ENCODE measurements around the gene FADS3.
A peak's percentile ranks its signal among the peaks of the same experiment; 100 is the strongest.
"Not testable (repeated sequence)": the region's sequence is repeated elsewhere in the genome, so short reads cannot be mapped to it uniquely, and the experiment has no call there.

The FADS3 gene

DNA sequence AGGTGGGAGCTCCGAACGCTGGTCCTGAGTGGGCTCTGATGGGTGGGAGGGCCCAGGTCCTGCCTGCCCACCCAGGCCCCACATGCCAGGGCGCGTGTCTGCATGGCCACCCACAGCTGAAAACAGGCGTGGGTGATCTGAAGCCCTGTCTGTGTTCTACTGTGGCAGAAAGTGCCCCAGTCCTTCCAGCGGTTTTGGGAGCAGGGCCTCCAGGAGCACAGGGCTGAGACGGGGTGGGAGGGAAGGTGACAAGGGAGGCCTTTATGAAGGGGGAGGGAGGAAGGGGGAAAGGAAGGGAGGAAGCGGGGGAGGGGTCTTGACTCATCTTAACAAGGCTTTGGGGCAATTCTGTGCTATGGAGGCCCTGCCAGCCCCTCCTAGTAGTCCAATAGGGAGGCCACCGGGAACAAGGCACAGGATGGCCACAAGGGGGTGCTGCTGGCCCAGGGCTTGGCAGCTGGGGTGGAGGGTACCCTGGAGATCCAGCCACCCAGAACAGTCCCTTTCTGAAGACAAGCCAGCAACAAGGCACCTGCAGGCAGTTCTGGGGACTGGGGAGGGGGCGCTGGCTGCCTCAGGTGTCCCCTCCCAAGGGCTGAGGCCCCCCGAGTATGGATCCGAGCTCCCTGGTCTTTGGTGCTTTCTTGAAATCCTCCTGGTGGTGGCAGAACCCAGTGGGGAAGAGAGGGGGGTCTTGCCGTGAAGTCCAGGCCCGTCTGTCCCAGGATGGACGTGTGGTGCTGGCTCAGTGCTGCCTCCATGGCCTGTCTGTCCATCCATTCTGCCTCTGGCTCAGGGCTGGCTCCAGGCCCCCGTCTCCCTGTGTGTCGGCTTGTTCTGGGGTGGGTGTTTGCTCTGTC is 6.3 kb upstream of the FADS3 start:
- DNase-seq (ENCODE audit: low read depth), result peak; percentile 77

DNA sequence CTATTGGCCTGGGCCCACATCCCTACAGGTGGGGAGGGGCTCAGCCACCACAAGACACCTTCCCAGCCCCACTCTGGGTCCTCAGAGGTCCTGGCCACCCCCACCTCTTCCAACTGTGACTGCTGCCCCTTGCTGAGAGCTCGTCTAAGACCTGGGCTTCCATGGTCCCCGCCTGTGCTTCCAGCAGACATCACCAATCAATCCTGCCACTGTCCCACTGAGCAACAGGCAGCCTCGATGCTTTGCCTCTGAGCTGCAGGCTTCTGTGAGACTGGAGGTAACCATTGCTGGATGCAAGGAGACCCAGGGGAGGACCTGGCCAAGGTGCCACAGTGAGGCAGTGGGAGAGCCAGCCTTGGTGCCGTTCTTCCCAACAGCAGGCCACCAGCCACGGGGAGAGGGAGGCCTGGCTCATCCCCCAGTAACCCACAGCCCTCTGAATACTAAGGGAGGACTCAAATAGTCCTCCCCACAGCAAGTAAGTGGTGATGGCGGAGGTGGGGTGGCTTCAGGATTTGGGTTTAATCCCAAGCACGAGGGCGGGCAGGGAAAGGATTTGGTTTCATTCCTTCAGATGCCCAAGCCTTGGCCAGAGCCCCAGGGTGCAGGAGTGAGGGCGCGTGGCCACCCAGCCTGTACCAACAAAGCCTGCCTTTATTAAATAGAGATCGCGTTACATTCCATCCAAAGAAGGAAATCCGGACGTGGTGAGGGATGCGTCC is 5.5 kb upstream of the FADS3 start:
- DNase-seq (ENCODE audit: low read depth), result no peak

DNA sequence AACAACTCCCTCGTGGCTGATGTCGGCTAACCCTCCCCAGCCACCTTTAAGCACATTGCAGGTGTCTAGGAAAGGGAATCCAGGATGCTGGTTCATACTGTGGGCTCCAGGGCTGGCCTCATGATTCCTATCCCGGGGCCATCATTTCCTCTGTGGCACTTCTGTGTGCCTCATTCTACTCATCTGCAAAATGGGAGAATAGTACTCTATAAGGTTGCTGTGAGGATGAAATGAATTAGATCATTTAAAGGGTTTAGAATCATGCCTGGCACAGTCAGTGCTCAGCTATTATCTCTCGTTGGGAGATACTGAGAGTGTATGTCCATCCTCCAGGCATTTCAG is 4.3 kb upstream of the FADS3 start:
- no peak for DNase-seq (ENCODE audit: low read depth)

- DNase-seq (ENCODE audit: low read depth), result no peak
Observed at GRCh38 chr11:61895046-61895717, 3.8 kb upstream of the FADS3 start.

- DNase-seq (ENCODE audit: low read depth), result no peak
Observed at GRCh38 chr11:61893981-61894380, 2.6 kb upstream of the FADS3 start.

GRCh38 chr11:61892085-61892370 is 683 bp upstream of the FADS3 start:
- no peak for DNase-seq (ENCODE audit: low read depth)

- no peak for DNase-seq (ENCODE audit: low read depth)
Observed at GRCh38 chr11:61890529-61891330, 615 bp downstream of the FADS3 start.

- no peak for DNase-seq (ENCODE audit: low read depth)
Observed at GRCh38 chr11:61889831-61890230, 1.5 kb downstream of the FADS3 start.

GRCh38 chr11:61888590-61888989 is 2.8 kb downstream of the FADS3 start:
- DNase-seq (ENCODE audit: low read depth), result no peak

GRCh38 chr11:61887839-61888494 is 3.4 kb downstream of the FADS3 start:
- no peak for DNase-seq (ENCODE audit: low read depth)

- no peak for DNase-seq (ENCODE audit: low read depth)
Observed at GRCh38 chr11:61886643-61887042, 4.7 kb downstream of the FADS3 start.

DNA sequence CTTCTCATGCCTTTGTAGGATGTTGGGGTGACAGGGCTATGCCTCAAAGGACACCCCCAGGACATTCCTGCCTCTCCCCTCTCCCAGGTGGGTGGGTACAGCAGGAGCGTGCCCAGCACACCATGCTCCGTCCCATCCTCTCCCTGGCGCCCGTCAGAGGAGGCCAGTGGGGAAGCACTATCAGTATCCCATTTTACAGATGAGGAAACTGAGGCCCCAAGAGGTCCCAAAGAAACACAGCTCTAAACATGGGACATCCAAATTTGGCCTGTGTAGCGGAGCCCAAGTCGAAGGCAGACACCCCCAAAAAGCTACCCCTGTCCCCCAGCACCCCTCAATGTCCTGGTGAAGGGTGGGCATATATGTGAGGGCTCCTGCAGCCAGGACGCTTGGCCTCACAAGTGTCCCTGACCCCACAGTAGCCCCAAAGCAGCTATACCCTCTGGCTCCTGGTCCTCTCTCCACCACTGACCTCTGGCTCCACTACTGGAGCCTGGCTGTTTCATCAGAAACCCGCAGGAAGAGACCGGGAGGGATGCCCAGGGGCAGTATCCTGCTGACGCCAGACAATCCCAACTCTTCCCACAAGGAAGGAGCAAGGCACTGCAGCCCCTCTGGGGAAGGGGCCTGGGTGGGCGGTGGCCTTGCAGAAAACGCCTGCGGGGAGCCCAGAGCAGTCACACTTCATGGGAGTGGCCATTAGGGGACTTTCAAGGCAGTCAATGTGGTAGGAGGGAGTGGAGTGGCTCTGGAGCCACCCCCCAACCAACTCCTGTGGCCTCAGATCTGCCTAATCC is 5.4 kb downstream of the FADS3 start:
- no peak for DNase-seq (ENCODE audit: low read depth)

GRCh38 chr11:61885166-61885778 is 6.1 kb downstream of the FADS3 start:
- DNase-seq (ENCODE audit: low read depth), result no peak

- no peak for DNase-seq (ENCODE audit: low read depth)
Observed at GRCh38 chr11:61883947-61884346, 7.4 kb downstream of the FADS3 start.

DNA sequence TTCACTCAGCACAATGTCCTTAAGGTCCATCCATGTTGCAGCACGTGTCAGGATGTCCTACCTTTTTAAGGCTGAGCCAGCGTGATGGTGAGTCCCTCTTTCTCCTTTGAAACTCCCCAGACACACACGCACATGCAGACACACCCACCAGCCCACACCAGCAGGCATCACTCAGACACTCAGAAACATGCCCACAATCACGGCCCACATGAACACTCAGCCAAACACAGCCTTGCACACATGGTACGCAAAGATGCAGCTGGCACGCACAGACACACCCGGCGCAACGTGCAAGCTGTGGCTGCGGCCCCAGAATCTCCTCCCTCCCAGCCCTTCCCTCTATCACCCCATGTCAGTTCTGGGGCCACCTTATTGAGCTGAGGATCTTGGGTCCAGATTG is 8.0 kb downstream of the FADS3 start:
- DNase-seq (ENCODE audit: low read depth), result no peak

DNA sequence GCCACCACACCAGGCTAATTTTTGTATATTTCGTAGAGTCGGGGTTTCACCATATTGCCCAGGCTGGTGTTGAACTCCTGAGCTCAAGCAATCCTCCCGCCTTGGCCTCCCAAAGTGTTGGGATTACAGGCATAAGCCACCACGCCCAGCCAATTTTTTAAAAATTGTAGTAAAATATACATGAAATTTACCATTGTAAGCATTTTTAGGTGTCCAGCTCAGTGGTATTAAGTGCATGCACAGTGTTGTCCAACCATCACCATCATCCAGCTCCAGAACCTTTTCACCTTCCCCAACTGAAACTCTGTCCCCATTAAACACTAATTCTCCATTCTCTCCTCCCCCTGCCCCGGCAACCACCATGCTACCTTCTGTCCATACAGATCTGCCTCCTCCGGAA is 8.5 kb downstream of the FADS3 start:
- no peak for DNase-seq (ENCODE audit: low read depth)

GRCh38 chr11:61882267-61882666 is 9.1 kb downstream of the FADS3 start:
- DNase-seq (ENCODE audit: low read depth), result not testable (repeated sequence)

GRCh38 chr11:61881397-61881796 is 9.9 kb downstream of the FADS3 start:
- no peak for DNase-seq (ENCODE audit: low read depth)

- no peak for DNase-seq (ENCODE audit: low read depth)
Observed at GRCh38 chr11:61880454-61880853, 10.9 kb downstream of the FADS3 start.

- no peak for DNase-seq (ENCODE audit: low read depth)
Observed at GRCh38 chr11:61880031-61880430, 11.3 kb downstream of the FADS3 start.

GRCh38 chr11:61879152-61879551 is 12.2 kb downstream of the FADS3 start:
- no peak for DNase-seq (ENCODE audit: low read depth)

Data from activated T-cell treated with anti-CD3 and anti-CD28 coated beads for 1 hour (primary cell).